HEK293 (cell line): ENCODE measurements around the gene C16orf92.

Experiments used
- GLI2 ChIP-seq: fragments of 450-650 bp; formaldehyde crosslinking; IDR thresholded peaks from 2 replicates; pipeline ENCODE4; 2017; ENCODE audit warnings: missing biosample characterization, missing genetic modification characterization, low read depth, borderline replicate concordance
- GLIS1 ChIP-seq: fragments of 450-650 bp; formaldehyde crosslinking; IDR thresholded peaks from 2 replicates; pipeline ENCODE4 v1.5.1; 2016; ENCODE audit warnings: missing biosample characterization, missing genetic modification characterization
- KLF16 ChIP-seq: fragments of 450-650 bp; formaldehyde crosslinking; IDR thresholded peaks from 2 replicates; pipeline ENCODE4 v1.5.1; 2017; ENCODE audit warnings: missing biosample characterization, missing genetic modification characterization
- SCRT1 ChIP-seq: fragments of 450-650 bp; formaldehyde crosslinking; IDR thresholded peaks from 2 replicates; pipeline ENCODE4 v1.5.1; 2016; ENCODE audit warnings: missing biosample characterization, missing genetic modification characterization, borderline replicate concordance
- SCRT2 ChIP-seq: fragments of 450-650 bp; formaldehyde crosslinking; IDR thresholded peaks from 2 replicates; pipeline ENCODE4 v1.5.1; 2016; ENCODE audit warnings: missing biosample characterization, missing genetic modification characterization
- SP2 ChIP-seq: fragments of 450-650 bp; formaldehyde crosslinking; IDR thresholded peaks from 2 replicates; pipeline ENCODE4 v1.5.1; 2016; ENCODE audit warnings: missing biosample characterization, missing genetic modification characterization
- ZBTB20 ChIP-seq: fragments of 450-650 bp; formaldehyde crosslinking; IDR thresholded peaks from 2 replicates; pipeline ENCODE4 v1.5.1; 2016; ENCODE audit warnings: missing biosample characterization, missing genetic modification characterization
- ZBTB8A ChIP-seq: fragments of 450-650 bp; formaldehyde crosslinking; IDR thresholded peaks from 2 replicates; pipeline ENCODE4 v1.5.1; 2016; ENCODE audit warnings: missing biosample characterization, missing genetic modification characterization
- ZFHX2 ChIP-seq: fragments of 450-650 bp; formaldehyde crosslinking; conservative IDR thresholded peaks from 2 replicates; pipeline ENCODE4 v1.5.1; 2016; ENCODE audit warnings: missing biosample characterization, missing genetic modification characterization
- ZFP3 ChIP-seq: fragments of 450-650 bp; formaldehyde crosslinking; IDR thresholded peaks from 2 replicates; pipeline ENCODE4 v1.5.1; 2016; ENCODE audit warnings: low read depth, missing biosample characterization, missing genetic modification characterization
- ZNF155 ChIP-seq: fragments of 450-650 bp; formaldehyde crosslinking; IDR thresholded peaks from 2 replicates; pipeline ENCODE4 v1.5.1; 2016; ENCODE audit warnings: missing biosample characterization, missing genetic modification characterization
- ZNF169 ChIP-seq: fragments of 450-650 bp; formaldehyde crosslinking; IDR thresholded peaks from 2 replicates; pipeline ENCODE4 v1.5.1; 2016; ENCODE audit warnings: missing biosample characterization, missing genetic modification characterization
- ZNF18 ChIP-seq: fragments of 450-650 bp; formaldehyde crosslinking; IDR thresholded peaks from 2 replicates; pipeline ENCODE4 v1.5.1; 2016; ENCODE audit warnings: missing biosample characterization, missing genetic modification characterization
- ZNF214 ChIP-seq: fragments of 450-650 bp; formaldehyde crosslinking; IDR thresholded peaks from 2 replicates; pipeline ENCODE4 v1.5.1; 2017; ENCODE audit warnings: missing biosample characterization, mild to moderate bottlenecking, missing genetic modification characterization, borderline replicate concordance
- ZNF335 ChIP-seq: fragments of 450-650 bp; formaldehyde crosslinking; conservative IDR thresholded peaks from 2 replicates; pipeline ENCODE4 v1.5.1; 2016; ENCODE audit warnings: missing biosample characterization, missing genetic modification characterization
- ZNF426 ChIP-seq: fragments of 450-650 bp; formaldehyde crosslinking; IDR thresholded peaks from 2 replicates; pipeline ENCODE4 v1.5.1; 2017; ENCODE audit warnings: missing biosample characterization, missing genetic modification characterization, mild to moderate bottlenecking, inconsistent platforms, moderate library complexity
- ZNF514 ChIP-seq: fragments of 450-650 bp; formaldehyde crosslinking; IDR thresholded peaks from 2 replicates; pipeline ENCODE4 v1.5.1; 2016; ENCODE audit warnings: missing biosample characterization, missing genetic modification characterization
- ZNF518A ChIP-seq: fragments of 450-650 bp; formaldehyde crosslinking; conservative IDR thresholded peaks from 2 replicates; pipeline ENCODE4 v1.5.1; 2016; ENCODE audit warnings: low read depth, missing biosample characterization, missing genetic modification characterization
- ZNF561 ChIP-seq: fragments of 450-650 bp; IDR thresholded peaks from 2 replicates; pipeline ENCODE4 v1.5.1; 2018; ENCODE audit warnings: missing biosample characterization, missing genetic modification characterization, borderline replicate concordance
- ZNF626 ChIP-seq: fragments of 450-650 bp; sonication (Bioruptor Pico); formaldehyde crosslinking; IDR thresholded peaks from 2 replicates; pipeline ENCODE4 v1.5.1; 2018; ENCODE audit warnings: missing biosample characterization, missing genetic modification characterization, inconsistent platforms
- ZNF660 ChIP-seq: fragments of 450-650 bp; IDR thresholded peaks from 2 replicates; pipeline ENCODE4 v1.5.1; 2018; ENCODE audit warnings: missing biosample characterization, mild to moderate bottlenecking, missing genetic modification characterization
- ZNF76 ChIP-seq: fragments of 450-650 bp; formaldehyde crosslinking; IDR thresholded peaks from 2 replicates; pipeline ENCODE4; 2016; ENCODE audit warnings: low read depth, missing biosample characterization, missing genetic modification characterization, borderline replicate concordance
- ZXDB ChIP-seq: fragments of 450-650 bp; formaldehyde crosslinking; IDR thresholded peaks from 2 replicates; pipeline ENCODE4 v1.5.1; 2016; ENCODE audit warnings: missing biosample characterization, missing genetic modification characterization
- TF ChIP-seq, protein P1 (sequence below): fragments of 450-650 bp; formaldehyde crosslinking; IDR thresholded peaks from 2 replicates; pipeline ENCODE4 v1.5.1; 2016; ENCODE audit warnings: missing biosample characterization, missing genetic modification characterization
- TF ChIP-seq, protein P2 (sequence below): fragments of 450-650 bp; formaldehyde crosslinking; IDR thresholded peaks from 2 replicates; pipeline ENCODE4 v1.5.1; 2016; ENCODE audit warnings: missing biosample characterization, missing genetic modification characterization
- TF ChIP-seq, protein P3 (sequence below): fragments of 450-650 bp; formaldehyde crosslinking; IDR thresholded peaks from 2 replicates; pipeline ENCODE4 v1.5.1; 2016; ENCODE audit warnings: missing biosample characterization, missing genetic modification characterization

The C16orf92 gene

GRCh38 chr16:30010844-30011713 lies 11.9 kb upstream of the C16orf92 start, which contains the start of gene DOC2A (continued):
- TF ChIP-seq ZNF169 (tag by site-specific recombination) = no peak
- TF ChIP-seq GLI2 (tag by site-specific recombination) = no peak
- TF ChIP-seq ZBTB8A (tag by site-specific recombination) = 0 out of 2 replicates have a peak, but pooled peaks have one; percentile 7
- TF ChIP-seq ZNF518A (tag by site-specific recombination) = no peak
- peak; percentile 8; the same call in 1 of the 2 replicates for TF ChIP-seq ZBTB20 (tag by site-specific recombination)
- TF ChIP-seq, protein P1, sequence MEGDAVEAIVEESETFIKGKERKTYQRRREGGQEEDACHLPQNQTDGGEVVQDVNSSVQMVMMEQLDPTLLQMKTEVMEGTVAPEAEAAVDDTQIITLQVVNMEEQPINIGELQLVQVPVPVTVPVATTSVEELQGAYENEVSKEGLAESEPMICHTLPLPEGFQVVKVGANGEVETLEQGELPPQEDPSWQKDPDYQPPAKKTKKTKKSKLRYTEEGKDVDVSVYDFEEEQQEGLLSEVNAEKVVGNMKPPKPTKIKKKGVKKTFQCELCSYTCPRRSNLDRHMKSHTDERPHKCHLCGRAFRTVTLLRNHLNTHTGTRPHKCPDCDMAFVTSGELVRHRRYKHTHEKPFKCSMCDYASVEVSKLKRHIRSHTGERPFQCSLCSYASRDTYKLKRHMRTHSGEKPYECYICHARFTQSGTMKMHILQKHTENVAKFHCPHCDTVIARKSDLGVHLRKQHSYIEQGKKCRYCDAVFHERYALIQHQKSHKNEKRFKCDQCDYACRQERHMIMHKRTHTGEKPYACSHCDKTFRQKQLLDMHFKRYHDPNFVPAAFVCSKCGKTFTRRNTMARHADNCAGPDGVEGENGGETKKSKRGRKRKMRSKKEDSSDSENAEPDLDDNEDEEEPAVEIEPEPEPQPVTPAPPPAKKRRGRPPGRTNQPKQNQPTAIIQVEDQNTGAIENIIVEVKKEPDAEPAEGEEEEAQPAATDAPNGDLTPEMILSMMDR (tag by site-specific recombination) = 0 out of 2 replicates have a peak, but pooled peaks have one; percentile 12
- peak; percentile 15; the same call in 1 of the 2 replicates for TF ChIP-seq SP2 (tag by site-specific recombination)
- peak; percentile 86 for TF ChIP-seq ZNF335 (tag by site-specific recombination)
- TF ChIP-seq GLIS1 (tag by site-specific recombination) = no peak; the same call in 1 of the 2 replicates
- TF ChIP-seq ZNF214 (tag by site-specific recombination) = no peak
- no peak for TF ChIP-seq ZNF76 (tag by site-specific recombination)
- no peak for TF ChIP-seq ZNF660 (tag by site-specific recombination)
- peak; percentile 91 for TF ChIP-seq ZNF18 (tag by site-specific recombination)
- TF ChIP-seq, protein P2, sequence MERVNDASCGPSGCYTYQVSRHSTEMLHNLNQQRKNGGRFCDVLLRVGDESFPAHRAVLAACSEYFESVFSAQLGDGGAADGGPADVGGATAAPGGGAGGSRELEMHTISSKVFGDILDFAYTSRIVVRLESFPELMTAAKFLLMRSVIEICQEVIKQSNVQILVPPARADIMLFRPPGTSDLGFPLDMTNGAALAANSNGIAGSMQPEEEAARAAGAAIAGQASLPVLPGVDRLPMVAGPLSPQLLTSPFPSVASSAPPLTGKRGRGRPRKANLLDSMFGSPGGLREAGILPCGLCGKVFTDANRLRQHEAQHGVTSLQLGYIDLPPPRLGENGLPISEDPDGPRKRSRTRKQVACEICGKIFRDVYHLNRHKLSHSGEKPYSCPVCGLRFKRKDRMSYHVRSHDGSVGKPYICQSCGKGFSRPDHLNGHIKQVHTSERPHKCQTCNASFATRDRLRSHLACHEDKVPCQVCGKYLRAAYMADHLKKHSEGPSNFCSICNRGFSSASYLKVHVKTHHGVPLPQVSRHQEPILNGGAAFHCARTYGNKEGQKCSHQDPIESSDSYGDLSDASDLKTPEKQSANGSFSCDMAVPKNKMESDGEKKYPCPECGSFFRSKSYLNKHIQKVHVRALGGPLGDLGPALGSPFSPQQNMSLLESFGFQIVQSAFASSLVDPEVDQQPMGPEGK (tag by site-specific recombination) = peak; percentile 46
- TF ChIP-seq ZNF561 (tag by site-specific recombination) = peak; percentile 48; the same call in 1 of the 2 replicates
- TF ChIP-seq ZNF514 (tag by site-specific recombination) = no peak
- TF ChIP-seq KLF16 = peak; percentile 55; the same call in 1 of the 2 replicates
- TF ChIP-seq, protein P3, sequence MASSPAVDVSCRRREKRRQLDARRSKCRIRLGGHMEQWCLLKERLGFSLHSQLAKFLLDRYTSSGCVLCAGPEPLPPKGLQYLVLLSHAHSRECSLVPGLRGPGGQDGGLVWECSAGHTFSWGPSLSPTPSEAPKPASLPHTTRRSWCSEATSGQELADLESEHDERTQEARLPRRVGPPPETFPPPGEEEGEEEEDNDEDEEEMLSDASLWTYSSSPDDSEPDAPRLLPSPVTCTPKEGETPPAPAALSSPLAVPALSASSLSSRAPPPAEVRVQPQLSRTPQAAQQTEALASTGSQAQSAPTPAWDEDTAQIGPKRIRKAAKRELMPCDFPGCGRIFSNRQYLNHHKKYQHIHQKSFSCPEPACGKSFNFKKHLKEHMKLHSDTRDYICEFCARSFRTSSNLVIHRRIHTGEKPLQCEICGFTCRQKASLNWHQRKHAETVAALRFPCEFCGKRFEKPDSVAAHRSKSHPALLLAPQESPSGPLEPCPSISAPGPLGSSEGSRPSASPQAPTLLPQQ = no peak; the same call in none of the 2 replicates
- TF ChIP-seq SCRT1 (tag by site-specific recombination) = peak; percentile 95
- TF ChIP-seq ZNF426 (tag by site-specific recombination) = no peak
- TF ChIP-seq ZXDB (tag by site-specific recombination) = peak; percentile 54; the same call in 1 of the 2 replicates
- TF ChIP-seq ZFP3 (tag by site-specific recombination) = peak; percentile 86
- TF ChIP-seq ZNF626 (tag by site-specific recombination) = no peak
- no peak for TF ChIP-seq ZNF155 (tag by site-specific recombination)
- TF ChIP-seq ZFHX2 (tag by site-specific recombination) = peak; percentile 10; the same call in 1 of the 2 replicates
- TF ChIP-seq SCRT2 (tag by site-specific recombination) = peak; percentile 98
